ENCODE measurements around the gene TBC1D3B. TPM values are rescaled to one million over a fixed set of nuclear protein-coding genes. Genes with fewer than 3 reads are reported as not detected.

The TBC1D3B gene
- total and polyA plus RNA-seq, 2 of the 13 experiments (the other 11 are each of a cell fraction or from before 2014, with no cell fraction given): 1.1 to 1.8 TPM

GRCh38 chr17:36205637-36206485, 29.4 kb upstream of the TBC1D3B start (continued):
- TF ChIP-seq ZNF124 (CRISPR knock-in tag; IDR thresholded peaks at IDR 0.05) (no peak), HNRNPK (IDR thresholded peaks at IDR 0.05; ENCODE audit: low read depth, low read length, poor library complexity, severe bottlenecking) (no peak), BCLAF1 (IDR thresholded peaks at IDR 0.05) (no peak), ZC3H4 (CRISPR knock-in tag; IDR thresholded peaks at IDR 0.05; ENCODE audit: borderline replicate concordance) (no peak)

- 21% methylated on average over 7 of the region's 7 CpGs for WGBS (ENCODE audit: low lambda C conversion rate)
- BruUV-seq (replicated peaks): no TSS peak
- in situ Hi-C loops (cut with HindIII; ENCODE audit: extremely low pct_ligation_motif_present, low pct_unique_long_range_greater_than_20kb) (no loop called here), intact Hi-C loops (cut with micrococcal nuclease; ENCODE audit: unreplicated experiment) (no loop called here)
- no peaks in the 10 kb centered on the region for H4K20me1 ChIP-seq (ENCODE audit: insufficient read depth, low read length)
- H3K4me3 ChIP-seq (replicated peaks in 1 of 3; ENCODE audit: insufficient read depth in 1 of 3, low read depth in 2 of 3, low read length in 3 of 3): no peak overlapping the region
- H3K4me2 ChIP-seq (ENCODE audit: low read depth, low read length): no peak overlapping the region
- no peak for DNase-seq (ENCODE audit: low spot score)
- TF ChIP-seq MATR3 (CRISPR knock-in tag; IDR thresholded peaks at IDR 0.05) (no peak), HNF4A (CRISPR knock-in tag; IDR thresholded peaks at IDR 0.05) (0 out of 2 replicates have a peak, but pooled peaks have one; percentile 22)
- H3K9ac ChIP-seq (ENCODE audit: insufficient read depth, low read depth, low read length): no peak overlapping the region
- no peaks in the 10 kb centered on the region; a peak in 2 of 5 replicates for H3K27me3 ChIP-seq (ENCODE audit: control insufficient read depth in 1 of 2, insufficient read depth in 2 of 2, low read length in 2 of 2)
- H3K36me3 ChIP-seq (replicated peaks in 1 of 2; ENCODE audit: control insufficient read depth in 1 of 2, insufficient read depth in 2 of 2, low read length in 2 of 2): no peaks in the 10 kb centered on the region
- no peaks in the 10 kb centered on the region for H3K79me2 ChIP-seq (ENCODE audit: insufficient read depth, low read length)
- no peak for FAIRE-seq
- peak; percentile 73 for ATAC-seq
- CTCF ChIA-PET (ENCODE audit: low intra/inter-chr PET ratio, low total read pairs): no interaction called here
- H3K27ac ChIP-seq (ENCODE audit: extremely low read length, insufficient read depth, low read length): no peak overlapping the region
- no peaks in the 10 kb centered on the region for H3K9me3 ChIP-seq (ENCODE audit: low read length)
- no peak overlapping the region for H2AFZ ChIP-seq (ENCODE audit: low read length)
- H3K4me1 ChIP-seq (ENCODE audit: insufficient read depth, low read length): no peaks in the 10 kb centered on the region
- POLR2A ChIA-PET: no interaction called here
These were observed 28.5 kb upstream of the TBC1D3B start for GRCh38 chr17:36204724-36205500.
